ENCODE measurements around the gene OPN4.

GRCh38 chr10:86650151-86650550 lies 4.2 kb upstream of the OPN4 start:
- TF ChIP-seq POLR2A (IDR thresholded peaks at IDR 0.05; ENCODE audit: low read length) = no peak
- TF ChIP-seq, protein P1, sequence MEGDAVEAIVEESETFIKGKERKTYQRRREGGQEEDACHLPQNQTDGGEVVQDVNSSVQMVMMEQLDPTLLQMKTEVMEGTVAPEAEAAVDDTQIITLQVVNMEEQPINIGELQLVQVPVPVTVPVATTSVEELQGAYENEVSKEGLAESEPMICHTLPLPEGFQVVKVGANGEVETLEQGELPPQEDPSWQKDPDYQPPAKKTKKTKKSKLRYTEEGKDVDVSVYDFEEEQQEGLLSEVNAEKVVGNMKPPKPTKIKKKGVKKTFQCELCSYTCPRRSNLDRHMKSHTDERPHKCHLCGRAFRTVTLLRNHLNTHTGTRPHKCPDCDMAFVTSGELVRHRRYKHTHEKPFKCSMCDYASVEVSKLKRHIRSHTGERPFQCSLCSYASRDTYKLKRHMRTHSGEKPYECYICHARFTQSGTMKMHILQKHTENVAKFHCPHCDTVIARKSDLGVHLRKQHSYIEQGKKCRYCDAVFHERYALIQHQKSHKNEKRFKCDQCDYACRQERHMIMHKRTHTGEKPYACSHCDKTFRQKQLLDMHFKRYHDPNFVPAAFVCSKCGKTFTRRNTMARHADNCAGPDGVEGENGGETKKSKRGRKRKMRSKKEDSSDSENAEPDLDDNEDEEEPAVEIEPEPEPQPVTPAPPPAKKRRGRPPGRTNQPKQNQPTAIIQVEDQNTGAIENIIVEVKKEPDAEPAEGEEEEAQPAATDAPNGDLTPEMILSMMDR (IDR thresholded peaks at IDR 0.05) = no peak
- TF ChIP-seq HOXB13 (CRISPR knock-in tag; IDR thresholded peaks at IDR 0.05; ENCODE audit: low read depth) = no peak
- TF ChIP-seq ZNF302 (CRISPR knock-in tag; IDR thresholded peaks at IDR 0.05) = no peak
- no peak for TF ChIP-seq KDM5A (IDR thresholded peaks at IDR 0.05)
- no peak for TF ChIP-seq MYC (IDR thresholded peaks at IDR 0.05; ENCODE audit: borderline replicate concordance, low read length)
- no peak for TF ChIP-seq NPAS2 (CRISPR knock-in tag; IDR thresholded peaks at IDR 0.05; ENCODE audit: borderline replicate concordance)
- TF ChIP-seq ZSCAN20 (CRISPR knock-in tag; IDR thresholded peaks at IDR 0.05) = no peak
- TF ChIP-seq FOSL2 (IDR thresholded peaks at IDR 0.05) = no peak
- TF ChIP-seq FOSL2 (CRISPR knock-in tag; IDR thresholded peaks at IDR 0.05) = no peak

Measured in A549 (cell line).